DND-41 (cell line): Measurements from ENCODE around the gene EXOC4.

ENCODE experiments used
- CTCF ChIP-seq: IDR thresholded peaks from 2 replicates; pipeline ENCODE4 v1.5.1; 2012; ENCODE audit warnings: borderline replicate concordance, low read length, moderate library complexity, mild to moderate bottlenecking; ENCODE audit not compliant: poor library complexity, severe bottlenecking; ENCODE audit errors: extremely low read depth
- EZH2 ChIP-seq: IDR thresholded peaks from 3 replicates; pipeline ENCODE4 v1.6.1; 2012; ENCODE audit warnings: borderline replicate concordance, low read depth, mild to moderate bottlenecking, moderate library complexity, low read length, inconsistent platforms; ENCODE audit not compliant: severe bottlenecking

- TF ChIP-seq CTCF = no peak
- no peak for TF ChIP-seq EZH2
Observed at GRCh38 chr7:133735222-133735621, 482.3 kb downstream of the EXOC4 start.
